Stimulated activated CD8-positive, alpha-beta memory T cell treated with anti-CD3 and anti-CD28 coated beads, Interleukin-4, amount 100 ng/mL, for 24 hours (primary cell): ENCODE results near the gene CTSA.
A peak's percentile ranks its signal among the peaks of the same experiment; 100 is the strongest.

ENCODE experiments used
- DNase-seq: peaks from one replicate; pipeline ENCODE4 v3.0.0-alpha.2; 2020; ENCODE audit warnings: low read depth

Gene CTSA

DNA sequence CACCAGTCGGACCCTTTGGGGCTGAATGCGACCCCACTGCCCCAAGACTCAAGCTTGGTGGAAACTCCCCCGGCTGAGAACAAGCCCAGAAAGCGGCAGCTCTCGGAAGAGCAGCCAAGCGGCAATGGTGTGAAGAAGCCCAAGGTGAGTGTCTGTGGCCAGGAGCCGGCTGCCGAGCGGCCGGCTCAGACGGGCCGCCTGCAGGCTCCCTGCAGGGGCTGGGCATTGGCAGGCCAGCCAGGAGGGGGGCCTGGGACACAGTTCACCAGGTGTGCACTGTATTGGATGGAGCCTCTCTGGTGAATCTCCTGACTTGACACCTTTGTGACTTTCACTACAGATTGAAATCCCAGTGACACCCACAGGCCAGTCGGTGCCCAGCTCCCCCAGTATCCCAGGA lies 49.3 kb downstream of the CTSA start:
- DNase-seq = no peak

DNA sequence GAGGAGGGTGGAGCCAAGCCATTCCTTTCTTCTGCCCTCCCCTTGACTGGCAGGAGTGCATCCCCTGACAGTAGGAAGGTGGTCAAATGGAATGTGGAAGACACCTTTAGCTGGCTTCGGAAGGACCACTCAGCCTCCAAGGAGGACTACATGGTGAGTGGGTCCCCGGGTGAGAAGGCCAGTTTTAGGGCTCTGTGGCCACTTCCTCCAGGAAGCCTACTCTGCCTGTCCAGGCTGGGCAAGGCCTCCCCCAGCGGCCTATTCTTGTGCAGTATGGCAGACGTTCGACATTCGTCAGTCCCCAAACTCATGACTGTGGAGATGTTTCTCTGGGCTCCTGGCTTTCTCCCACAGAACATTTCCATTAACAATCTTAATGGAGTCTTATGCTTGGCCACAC lies 52.5 kb downstream of the CTSA start:
- no peak for DNase-seq

DNA sequence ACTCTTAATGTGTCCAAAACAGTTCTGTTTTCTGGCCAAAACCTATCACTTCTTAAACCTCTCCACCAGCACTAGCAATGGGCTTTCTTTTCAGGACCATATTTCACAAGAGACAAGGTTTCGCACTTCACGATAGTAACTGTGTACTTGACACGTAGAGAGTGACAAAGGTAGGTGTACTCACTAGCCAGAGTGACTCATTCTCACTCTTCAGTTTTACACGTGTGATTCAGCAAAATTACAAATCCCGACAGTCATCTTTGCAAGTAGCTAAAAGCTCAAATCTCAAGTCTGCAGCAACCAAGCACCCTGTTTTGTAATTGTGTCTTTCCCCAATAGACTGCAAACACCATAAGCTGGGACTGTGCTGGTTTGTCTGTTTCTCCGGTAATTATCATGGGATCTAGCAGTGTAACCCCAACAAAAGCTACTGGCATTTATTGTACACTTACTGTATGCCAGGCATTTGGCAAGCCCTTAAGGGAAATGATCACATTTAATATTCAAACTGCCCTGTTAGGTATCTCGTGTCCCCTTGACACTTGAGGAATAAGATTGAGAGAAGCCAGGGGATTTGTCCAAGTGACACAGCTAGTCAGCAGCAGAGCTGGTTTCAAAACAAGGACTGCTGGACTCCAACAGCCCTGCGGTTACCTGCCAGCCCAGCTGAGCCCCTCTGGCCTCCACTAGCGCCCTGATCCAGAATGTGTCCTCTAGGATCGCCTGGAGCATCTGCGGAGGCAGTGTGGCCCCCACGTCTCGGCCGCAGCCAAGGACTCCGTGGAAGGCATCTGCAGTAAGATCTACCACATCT lies 53.2 kb downstream of the CTSA start:
- DNase-seq = no peak

DNA sequence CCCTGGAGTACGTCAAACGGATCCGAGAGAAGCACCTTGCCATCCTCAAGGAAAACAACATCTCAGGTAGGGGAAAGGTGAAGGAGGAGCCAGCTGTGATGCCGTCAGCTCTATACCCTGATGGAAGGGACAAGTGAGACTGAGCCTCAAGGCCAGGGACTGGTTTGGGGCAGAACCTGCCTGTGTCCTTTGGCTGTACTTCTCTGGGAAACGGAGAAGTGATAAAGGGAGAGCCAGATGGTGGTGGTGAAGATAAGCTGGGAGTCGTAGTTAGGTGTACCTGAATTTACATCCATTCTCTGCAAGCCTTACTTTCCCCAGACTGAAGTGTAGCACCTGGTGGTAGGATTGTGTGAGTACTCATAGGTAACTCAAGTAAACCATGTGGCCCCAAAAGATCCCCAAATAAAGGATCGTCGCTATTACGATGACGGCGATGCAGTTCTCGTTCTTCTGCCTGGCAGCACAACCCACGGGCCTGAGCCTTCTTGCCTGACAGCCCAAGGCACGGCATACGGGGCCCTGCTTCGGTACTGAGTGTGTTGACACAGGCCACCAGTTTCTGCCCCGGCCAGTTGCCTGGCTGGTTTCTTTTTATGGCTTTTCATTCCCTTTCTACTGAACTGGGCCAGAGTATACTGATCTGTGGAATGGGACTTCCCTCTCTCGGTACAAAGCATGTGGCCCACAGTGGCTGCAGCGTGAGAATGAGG lies 54.0 kb downstream of the CTSA start:
- no peak for DNase-seq

DNA sequence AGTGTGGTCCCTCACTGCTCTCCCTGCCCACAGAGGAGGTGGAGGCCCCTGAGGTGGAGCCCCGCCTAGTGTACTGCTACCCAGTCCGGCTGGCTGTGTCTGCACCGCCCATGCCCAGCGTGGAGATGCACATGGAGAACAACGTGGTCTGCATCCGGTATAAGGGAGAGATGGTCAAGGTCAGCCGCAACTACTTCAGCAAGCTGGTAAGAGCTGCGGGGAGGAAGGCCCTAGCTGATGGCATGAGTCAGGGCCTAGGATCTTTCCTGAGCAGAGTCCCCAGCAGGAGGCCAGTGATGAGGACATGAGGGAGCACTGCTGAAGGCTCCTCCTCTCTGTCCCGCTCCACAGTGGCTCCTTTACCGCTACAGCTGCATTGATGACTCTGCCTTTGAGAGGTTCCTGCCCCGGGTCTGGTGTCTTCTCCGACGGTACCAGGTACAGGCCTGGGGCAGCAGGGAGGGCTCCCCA lies 54.6 kb downstream of the CTSA start:
- no peak for DNase-seq

DNA sequence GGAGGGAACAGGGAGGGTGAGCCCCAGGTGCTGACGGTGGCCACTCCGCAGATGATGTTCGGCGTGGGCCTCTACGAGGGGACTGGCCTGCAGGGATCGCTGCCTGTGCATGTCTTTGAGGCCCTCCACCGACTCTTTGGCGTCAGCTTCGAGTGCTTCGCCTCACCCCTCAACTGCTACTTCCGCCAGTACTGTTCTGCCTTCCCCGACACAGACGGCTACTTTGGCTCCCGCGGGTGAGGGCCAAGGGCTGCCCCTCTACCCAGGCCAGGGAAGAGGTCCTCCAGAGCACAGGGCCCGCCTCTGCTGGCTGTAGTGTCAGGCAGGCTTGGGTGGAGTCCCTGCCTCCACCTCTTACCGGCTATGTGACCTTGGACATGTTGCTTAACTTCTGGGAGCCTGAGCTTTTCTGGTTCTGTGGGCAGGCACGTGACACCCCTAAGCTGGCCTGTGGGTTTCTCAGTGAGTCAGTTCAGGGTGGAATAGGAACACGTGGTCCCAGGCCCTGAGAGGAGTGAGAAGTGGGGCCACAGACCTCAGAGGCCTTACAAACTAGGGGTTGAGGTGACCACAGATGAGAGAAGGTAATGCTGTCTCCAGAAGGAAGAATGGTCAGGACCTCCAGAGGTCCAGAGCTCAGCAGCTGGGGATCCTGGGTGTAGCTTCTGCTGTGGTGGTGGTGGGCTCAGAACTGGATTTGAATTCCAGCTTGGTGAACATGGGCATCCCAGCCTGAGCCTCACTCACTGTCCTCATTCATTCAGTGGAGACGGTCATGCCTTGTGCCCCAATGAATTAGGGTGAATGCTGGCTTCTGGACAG lies 55.2 kb downstream of the CTSA start:
- DNase-seq = peak; percentile 49

DNA sequence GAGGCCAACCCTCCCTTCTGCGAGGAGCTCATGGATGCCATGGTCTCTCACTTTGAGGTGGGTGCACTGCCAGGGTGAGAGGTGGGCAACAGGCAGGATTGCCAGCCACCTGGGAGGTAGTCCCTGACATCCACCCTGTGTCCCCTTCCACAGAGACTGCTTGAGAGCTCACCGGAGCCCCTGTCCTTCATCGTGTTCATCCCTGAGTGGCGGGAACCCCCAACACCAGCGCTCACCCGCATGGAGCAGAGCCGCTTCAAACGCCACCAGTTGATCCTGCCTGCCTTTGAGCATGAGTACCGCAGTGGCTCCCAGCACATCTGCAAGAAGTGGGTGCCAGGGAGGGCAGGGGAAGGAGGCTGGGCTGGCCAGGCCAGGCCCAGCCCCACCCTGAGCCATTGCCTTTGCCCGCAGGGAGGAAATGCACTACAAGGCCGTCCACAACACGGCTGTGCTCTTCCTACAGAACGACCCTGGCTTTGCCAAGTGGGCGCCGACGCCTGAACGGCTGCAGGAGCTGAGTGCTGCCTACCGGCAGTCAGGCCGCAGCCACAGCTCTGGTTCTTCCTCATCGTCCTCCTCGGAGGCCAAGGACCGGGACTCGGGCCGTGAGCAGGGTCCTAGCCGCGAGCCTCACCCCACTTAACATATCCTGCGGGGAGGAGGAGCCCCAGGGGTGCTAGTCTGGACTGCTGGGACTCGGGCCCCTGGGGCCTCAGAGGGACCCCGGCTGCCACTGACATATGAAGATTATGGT lies 56.2 kb downstream of the CTSA start:
- no peak for DNase-seq

DNA sequence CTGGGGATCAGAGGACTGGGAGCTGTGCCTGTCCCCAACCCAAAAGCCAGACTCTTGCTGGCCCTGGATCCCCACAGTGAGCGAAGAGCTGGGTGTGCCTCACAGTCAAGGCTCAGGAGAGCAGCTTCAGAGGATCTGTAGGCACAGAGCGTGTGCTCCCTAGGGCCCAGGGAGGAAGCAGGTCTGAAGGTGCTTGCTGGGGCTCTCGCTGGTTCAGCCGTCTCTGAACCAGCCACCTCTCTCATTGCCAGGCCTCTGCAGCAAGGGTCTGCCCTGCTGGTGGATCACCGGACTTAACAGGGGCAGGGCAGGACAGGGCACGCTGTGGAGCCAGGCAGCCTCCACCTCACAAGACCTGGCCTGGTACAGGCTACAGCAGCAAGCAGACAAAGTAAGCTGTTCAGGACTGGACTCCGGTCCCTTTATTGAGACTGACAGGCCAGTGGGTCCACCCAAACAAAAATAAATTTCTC lies 57.2 kb downstream of the CTSA start:
- no peak for DNase-seq
